Body of pancreas (tissue), 4 donors: ENCODE data around the gene TOMM70. TPM values are rescaled to one million over a fixed set of nuclear protein-coding genes. Genes with fewer than 3 reads are reported as not detected.

ENCODE experiments used
- ATAC-seq: fragments of 150-250 bp; one replicate; pipeline ENCODE4 v1.9.1; 2016
- DNase-seq, 4 donors: peaks; one replicate each; pipeline ENCODE4 v3.0.0-alpha.2; 2019
- H3K27ac ChIP-seq, 4 donors: fragments of 200-600 bp; sonication (generic); 1 replicate in 3 of 4; 2 replicates in 1 of 4; pipeline versions ENCODE4 v1.5.1 to v1.6.1; 2016 to 2019; ENCODE audit warnings: mild to moderate bottlenecking in 1 of 4, mixed read lengths in 1 of 4, moderate library complexity in 1 of 4
- H3K27me3 ChIP-seq, 2 donors: fragments of 200-600 bp; sonication (generic); one replicate each; pipeline ENCODE4 v1.6.0; 2016; ENCODE audit warnings: mild to moderate bottlenecking in 1 of 2
- H3K36me3 ChIP-seq, 2 donors: fragments of 200-600 bp; sonication (generic); replicated peaks in 1 of 2; 2 replicates each; pipeline ENCODE4 v1.5.1; 2016; ENCODE audit warnings: low read depth in 2 of 2; ENCODE audit not compliant: insufficient read depth in 1 of 2
- H3K4me1 ChIP-seq: fragments of 200-600 bp; sonication (generic); one replicate; pipeline ENCODE4 v1.6.0; 2016
- H3K4me3 ChIP-seq, 2 donors: fragments of 200-600 bp; sonication (generic); 1 replicate in 1 of 2; 2 replicates in 1 of 2; pipeline ENCODE4 v1.5.1; 2016 to 2019
- H3K9me3 ChIP-seq, 3 donors: fragments of 200-600 bp; sonication (generic); 1 replicate in 2 of 3; 2 replicates in 1 of 3; pipeline ENCODE4 v1.5.1; 2016
- POLR2A ChIP-seq, 3 donors: fragments of 450-650 bp; IDR thresholded peaks; one replicate each; pipeline ENCODE4 v1.6.1; 2016; ENCODE audit warnings: antibody characterized with exemption in 3 of 3, mild to moderate bottlenecking in 2 of 3
- WGBS, 2 donors: methylation state at CpG; one replicate each; pipeline ENCODE4 v1.1.5; 2017; 5-methylcytosine and 5-hydroxymethylcytosine counted together
- intact Hi-C: fragments of 100-400 bp; cut with DNase I; formaldehyde crosslinking; loops from one replicate; pipeline ENCODE4 v1.15.1; 2023
- total RNA-seq, 2 donors: library from RNA; depleted of rRNA; stranded (reverse); fragments of >200 nt; gene quantifications; one replicate each; pipeline ENCODE4 v1.1.0, GENCODE V29; 2016
- TF ChIP-seq, protein P1 (sequence below), 7 experiments: fragments of 450-650 bp in 4 of 7; fragments of 200-600 bp in 3 of 7; sonication (generic) in 3 of 7; IDR thresholded peaks; one replicate each; pipeline ENCODE4 v1.5.1; 2016 to 2019; ENCODE audit warnings: antibody characterized with exemption in 7 of 7

Gene TOMM70
- total RNA-seq, 2 donors from 2014 or later, result 17.1 to 25.9 TPM

DNA sequence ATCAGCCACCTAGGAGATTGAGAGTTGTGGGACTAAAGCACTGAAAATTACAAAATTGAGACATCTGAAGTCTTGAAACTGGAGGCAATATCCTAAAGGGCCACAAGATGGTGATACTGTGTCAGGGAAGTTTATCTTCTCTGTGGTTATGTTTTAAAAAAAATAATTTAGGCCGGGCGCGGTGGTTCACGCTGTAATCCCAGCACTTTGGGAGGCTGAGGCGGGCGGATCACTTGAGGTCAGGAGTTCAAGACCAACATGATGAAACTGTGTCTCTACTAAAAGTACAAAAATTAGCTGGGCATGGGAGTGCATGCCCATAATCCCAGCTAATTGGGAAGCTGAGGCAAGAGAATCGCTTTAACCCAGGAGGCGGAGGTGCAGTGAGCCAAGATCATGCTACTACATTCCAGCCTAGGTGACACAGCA, 84.2 kb downstream of the TOMM70 start:
- no peaks in the 10 kb centered on the region for H3K4me1 ChIP-seq
- intact Hi-C loops, result no loop called here
- ATAC-seq (peak; percentile 82), DNase-seq (peak; percentile 20 to 53 (median 26))
- no peak overlapping the region for H3K4me3 ChIP-seq
- no peaks in the 10 kb centered on the region for H3K9me3 ChIP-seq
- 44 to 52% methylated on average over 8 of the region's 8 CpGs for WGBS, 2 donors
- TF ChIP-seq, protein P1, sequence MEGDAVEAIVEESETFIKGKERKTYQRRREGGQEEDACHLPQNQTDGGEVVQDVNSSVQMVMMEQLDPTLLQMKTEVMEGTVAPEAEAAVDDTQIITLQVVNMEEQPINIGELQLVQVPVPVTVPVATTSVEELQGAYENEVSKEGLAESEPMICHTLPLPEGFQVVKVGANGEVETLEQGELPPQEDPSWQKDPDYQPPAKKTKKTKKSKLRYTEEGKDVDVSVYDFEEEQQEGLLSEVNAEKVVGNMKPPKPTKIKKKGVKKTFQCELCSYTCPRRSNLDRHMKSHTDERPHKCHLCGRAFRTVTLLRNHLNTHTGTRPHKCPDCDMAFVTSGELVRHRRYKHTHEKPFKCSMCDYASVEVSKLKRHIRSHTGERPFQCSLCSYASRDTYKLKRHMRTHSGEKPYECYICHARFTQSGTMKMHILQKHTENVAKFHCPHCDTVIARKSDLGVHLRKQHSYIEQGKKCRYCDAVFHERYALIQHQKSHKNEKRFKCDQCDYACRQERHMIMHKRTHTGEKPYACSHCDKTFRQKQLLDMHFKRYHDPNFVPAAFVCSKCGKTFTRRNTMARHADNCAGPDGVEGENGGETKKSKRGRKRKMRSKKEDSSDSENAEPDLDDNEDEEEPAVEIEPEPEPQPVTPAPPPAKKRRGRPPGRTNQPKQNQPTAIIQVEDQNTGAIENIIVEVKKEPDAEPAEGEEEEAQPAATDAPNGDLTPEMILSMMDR (IDR thresholded peaks at IDR 0.05), result peak in 6 of 7 experiments; percentile 42 to 71 (median 66)
- TF ChIP-seq POLR2A (IDR thresholded peaks at IDR 0.05), result no peak
- H3K27ac ChIP-seq, result no peak overlapping the region
- H3K36me3 ChIP-seq, result peaks cover 0 to under 1% of the 10 kb centered on the region in 2 donors
- no peaks in the 10 kb centered on the region for H3K27me3 ChIP-seq

Other genes with a start within 250 kb of the TOMM70 start
- 10 to 100 TPM; 11.5 to 49.8 TPM for gene TBC1D23, start 140.1 kb downstream of the TOMM70 start, total RNA-seq
- 10 to 100 TPM; 21.5 to 32.6 TPM for gene NIT2, start 66.3 kb downstream of the TOMM70 start, total RNA-seq
- gene LNP1, start 450 bp upstream of the TOMM70 start, total RNA-seq, result 1 to 10 TPM; 4.6 to 6.2 TPM
- 10 to 100 TPM; 13.7 to 24.1 TPM for gene TMEM45A, start 91.5 kb upstream of the TOMM70 start, total RNA-seq
- not detected for gene ADGRG7, start 208.5 kb upstream of the TOMM70 start, total RNA-seq